HG02973 (cell line): Measurements from ENCODE around the gene EPHA3.

Experiments
- ATAC-seq: cut with Tn5 transposase; IDR thresholded peaks from one replicate; pipeline ENCODE4 v1.9.1; 2021; ENCODE audit warnings: moderate library complexity; ENCODE audit not compliant: unreplicated experiment

Gene EPHA3

GRCh38 chr3:89434621-89435380 lies 327.4 kb downstream of the EPHA3 start:
- ATAC-seq: no peak

- no peak for ATAC-seq
Observed at GRCh38 chr3:89436846-89437245, 329.4 kb downstream of the EPHA3 start.

GRCh38 chr3:89440386-89440785 lies 333.0 kb downstream of the EPHA3 start:
- no peak for ATAC-seq

- ATAC-seq: no peak
Observed at GRCh38 chr3:89441141-89441540, 333.7 kb downstream of the EPHA3 start.

- no peak for ATAC-seq
Observed at GRCh38 chr3:89446593-89446992, 339.2 kb downstream of the EPHA3 start.

- no peak for ATAC-seq
Observed at GRCh38 chr3:89447243-89447642, 339.8 kb downstream of the EPHA3 start.

- no peak for ATAC-seq
Observed at GRCh38 chr3:89449086-89449485, 341.7 kb downstream of the EPHA3 start.

GRCh38 chr3:89452066-89452465 lies 344.6 kb downstream of the EPHA3 start:
- ATAC-seq: no peak

- ATAC-seq: no peak
Observed at GRCh38 chr3:89455240-89455639, 347.8 kb downstream of the EPHA3 start.

- ATAC-seq: no peak
Observed at GRCh38 chr3:89467898-89468363, 360.5 kb downstream of the EPHA3 start.

- no peak for ATAC-seq
Observed at GRCh38 chr3:89472101-89472500, 364.7 kb downstream of the EPHA3 start.

GRCh38 chr3:89474333-89475130 lies 367.1 kb downstream of the EPHA3 start:
- ATAC-seq: no peak

- no peak for ATAC-seq
Observed at GRCh38 chr3:89488800-89489580, 381.6 kb downstream of the EPHA3 start.

- no peak for ATAC-seq
Observed at GRCh38 chr3:89490129-89490528, 382.7 kb downstream of the EPHA3 start.

- ATAC-seq: no peak
Observed at GRCh38 chr3:89494734-89495133, 387.3 kb downstream of the EPHA3 start.

- ATAC-seq: no peak
Observed at GRCh38 chr3:89503891-89504391, 396.5 kb downstream of the EPHA3 start.

- no peak for ATAC-seq
Observed at GRCh38 chr3:89504432-89504831, 397.0 kb downstream of the EPHA3 start.

- no peak for ATAC-seq
Observed at GRCh38 chr3:89506462-89507103, 399.2 kb downstream of the EPHA3 start.

GRCh38 chr3:89521328-89521727 lies 413.9 kb downstream of the EPHA3 start:
- no peak for ATAC-seq

- ATAC-seq: no peak
Observed at GRCh38 chr3:89522155-89522554, 414.7 kb downstream of the EPHA3 start.

- no peak for ATAC-seq
Observed at GRCh38 chr3:89525609-89526008, 418.2 kb downstream of the EPHA3 start.
